ENCODE data around the gene TYSND1.

DNA sequence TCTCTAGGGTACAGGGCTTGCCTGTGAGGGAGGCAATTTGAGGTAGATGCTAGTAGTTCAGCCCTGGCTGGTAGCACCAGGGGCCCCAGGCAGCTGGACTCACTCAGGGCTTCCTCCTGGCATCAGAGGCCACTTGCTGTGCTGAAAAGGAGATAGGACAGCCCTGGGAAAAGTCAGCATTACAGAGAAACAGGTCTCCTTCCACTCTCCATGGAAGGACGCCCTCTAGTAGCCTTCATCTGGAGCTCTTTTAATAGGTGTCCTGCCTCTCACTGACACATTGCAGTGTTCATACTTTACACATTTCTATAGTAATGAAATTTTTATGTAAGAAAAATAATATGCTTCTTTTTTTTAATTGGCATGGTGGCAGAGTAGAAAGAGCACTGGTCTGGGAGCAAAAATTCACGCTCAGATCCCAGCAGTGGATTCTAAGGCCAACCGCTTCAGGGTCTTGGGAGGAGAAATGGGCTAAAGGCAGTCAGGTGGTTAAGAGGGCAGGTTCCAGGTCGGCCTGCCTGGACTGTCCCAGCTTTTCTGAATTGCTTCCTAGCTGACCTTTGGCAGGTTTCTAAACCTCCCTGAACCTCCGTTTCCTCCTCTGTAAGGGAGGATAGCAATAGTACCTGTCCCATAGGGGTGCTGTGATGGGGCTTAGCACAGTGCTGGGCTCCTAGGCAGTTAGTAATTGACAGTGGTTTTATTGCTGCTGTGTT, 49.6 kb downstream of the TYSND1 start:
- TF ChIP-seq CTCF (IDR thresholded peaks at IDR 0.05) (no peak), POLR2A (IDR thresholded peaks at IDR 0.05) (no peak)

Measured in upper lobe of left lung (tissue), 4 donors.